Measurements from ENCODE around the gene AR. TPM values are rescaled to one million over a fixed set of nuclear protein-coding genes. Genes with fewer than 3 reads are reported as not detected.

The AR gene, protein sequence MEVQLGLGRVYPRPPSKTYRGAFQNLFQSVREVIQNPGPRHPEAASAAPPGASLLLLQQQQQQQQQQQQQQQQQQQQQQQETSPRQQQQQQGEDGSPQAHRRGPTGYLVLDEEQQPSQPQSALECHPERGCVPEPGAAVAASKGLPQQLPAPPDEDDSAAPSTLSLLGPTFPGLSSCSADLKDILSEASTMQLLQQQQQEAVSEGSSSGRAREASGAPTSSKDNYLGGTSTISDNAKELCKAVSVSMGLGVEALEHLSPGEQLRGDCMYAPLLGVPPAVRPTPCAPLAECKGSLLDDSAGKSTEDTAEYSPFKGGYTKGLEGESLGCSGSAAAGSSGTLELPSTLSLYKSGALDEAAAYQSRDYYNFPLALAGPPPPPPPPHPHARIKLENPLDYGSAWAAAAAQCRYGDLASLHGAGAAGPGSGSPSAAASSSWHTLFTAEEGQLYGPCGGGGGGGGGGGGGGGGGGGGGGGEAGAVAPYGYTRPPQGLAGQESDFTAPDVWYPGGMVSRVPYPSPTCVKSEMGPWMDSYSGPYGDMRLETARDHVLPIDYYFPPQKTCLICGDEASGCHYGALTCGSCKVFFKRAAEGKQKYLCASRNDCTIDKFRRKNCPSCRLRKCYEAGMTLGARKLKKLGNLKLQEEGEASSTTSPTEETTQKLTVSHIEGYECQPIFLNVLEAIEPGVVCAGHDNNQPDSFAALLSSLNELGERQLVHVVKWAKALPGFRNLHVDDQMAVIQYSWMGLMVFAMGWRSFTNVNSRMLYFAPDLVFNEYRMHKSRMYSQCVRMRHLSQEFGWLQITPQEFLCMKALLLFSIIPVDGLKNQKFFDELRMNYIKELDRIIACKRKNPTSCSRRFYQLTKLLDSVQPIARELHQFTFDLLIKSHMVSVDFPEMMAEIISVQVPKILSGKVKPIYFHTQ
- 10 to 100 TPM; 19.7 to 75.3 (median 46.9) TPM for total RNA-seq

GRCh38 chrX:67543818-67544217 lies at the start of gene AR:
Gene AR (plus strand): TSS chrX:67544021. CDS start chrX:67545147, 1,126 bp downstream.
- Histone ChIP-seq H3K27me3 (no peaks in the 10 kb centered on the region), H3K9me3 (no peaks in the 10 kb centered on the region), H3K27ac (peak within 1 kb of the TSS; percentile 87 to 93), H3K36me3 (no peaks in the 10 kb centered on the region), H3K4me1 (no peaks in the 10 kb centered on the region), H3K4me3 (peak within 1 kb of the TSS; percentile 45 to 57)
- peak; percentile 79 to 83 for DNase-seq
- TF ChIP-seq, protein P1, sequence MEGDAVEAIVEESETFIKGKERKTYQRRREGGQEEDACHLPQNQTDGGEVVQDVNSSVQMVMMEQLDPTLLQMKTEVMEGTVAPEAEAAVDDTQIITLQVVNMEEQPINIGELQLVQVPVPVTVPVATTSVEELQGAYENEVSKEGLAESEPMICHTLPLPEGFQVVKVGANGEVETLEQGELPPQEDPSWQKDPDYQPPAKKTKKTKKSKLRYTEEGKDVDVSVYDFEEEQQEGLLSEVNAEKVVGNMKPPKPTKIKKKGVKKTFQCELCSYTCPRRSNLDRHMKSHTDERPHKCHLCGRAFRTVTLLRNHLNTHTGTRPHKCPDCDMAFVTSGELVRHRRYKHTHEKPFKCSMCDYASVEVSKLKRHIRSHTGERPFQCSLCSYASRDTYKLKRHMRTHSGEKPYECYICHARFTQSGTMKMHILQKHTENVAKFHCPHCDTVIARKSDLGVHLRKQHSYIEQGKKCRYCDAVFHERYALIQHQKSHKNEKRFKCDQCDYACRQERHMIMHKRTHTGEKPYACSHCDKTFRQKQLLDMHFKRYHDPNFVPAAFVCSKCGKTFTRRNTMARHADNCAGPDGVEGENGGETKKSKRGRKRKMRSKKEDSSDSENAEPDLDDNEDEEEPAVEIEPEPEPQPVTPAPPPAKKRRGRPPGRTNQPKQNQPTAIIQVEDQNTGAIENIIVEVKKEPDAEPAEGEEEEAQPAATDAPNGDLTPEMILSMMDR (IDR thresholded peaks at IDR 0.05) = no peak
- TF ChIP-seq POLR2A (IDR thresholded peaks at IDR 0.05) = peak; percentile 46 to 63
- intact Hi-C loops (cut with DNase I; ENCODE audit: low total_unique reads) = no loop called here

DNA sequence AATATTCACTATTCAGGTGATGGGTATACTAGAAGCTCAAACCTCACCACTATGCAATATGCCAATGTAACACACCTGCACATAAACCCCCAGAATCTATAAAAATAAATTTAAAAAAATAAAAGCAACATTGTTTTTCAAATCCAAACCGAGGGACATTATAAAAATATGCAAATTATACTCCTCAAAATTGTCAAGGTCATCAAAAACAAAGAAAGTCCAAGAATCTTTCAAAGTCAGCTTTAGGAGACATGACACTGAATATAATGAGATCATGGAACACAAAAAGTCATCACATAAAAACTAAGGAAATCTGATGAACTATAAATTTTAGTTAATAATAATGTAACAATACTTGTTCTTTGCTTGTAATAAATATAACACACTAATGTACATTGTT lies 43.2 kb upstream of the AR start:
- Histone ChIP-seq H3K4me1 (no peaks in the 10 kb centered on the region), H3K4me3 (no peak overlapping the region), H3K27me3 (no peaks in the 10 kb centered on the region), H3K9me3 (no peaks in the 10 kb centered on the region), H3K27ac (no peak overlapping the region), H3K36me3 (no peaks in the 10 kb centered on the region)
- no peak for DNase-seq
- TF ChIP-seq, protein P1 (IDR thresholded peaks at IDR 0.05) = no peak
- no peak for TF ChIP-seq POLR2A (IDR thresholded peaks at IDR 0.05)
- intact Hi-C loops (cut with DNase I; ENCODE audit: low total_unique reads) = no loop called here

DNA sequence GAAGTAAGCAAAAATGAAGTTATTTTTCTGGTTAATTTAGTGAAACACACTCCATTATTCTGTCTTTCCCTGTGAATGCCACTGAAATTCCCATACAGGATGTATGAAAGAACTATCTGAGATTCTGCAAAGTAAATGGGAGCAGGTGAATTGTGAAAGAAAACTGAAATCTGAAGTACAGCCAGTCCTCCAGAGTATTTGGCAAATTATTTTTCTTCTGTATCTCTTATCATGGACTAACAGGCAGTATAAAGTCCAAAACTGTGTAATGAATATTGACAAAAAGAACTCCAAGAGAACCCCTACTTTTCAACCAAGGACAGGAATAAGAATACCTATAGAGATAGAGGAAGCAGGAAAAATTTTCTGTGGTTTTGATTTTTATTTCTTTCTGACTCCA lies 40.8 kb upstream of the AR start:
- no peaks in the 10 kb centered on the region for H3K4me1 ChIP-seq
- H3K4me3 ChIP-seq = no peak overlapping the region
- TF ChIP-seq POLR2A (IDR thresholded peaks at IDR 0.05) = no peak
- TF ChIP-seq, protein P1 (IDR thresholded peaks at IDR 0.05) = no peak
- no peak for DNase-seq
- intact Hi-C loops (cut with DNase I; ENCODE audit: low total_unique reads) = no loop called here
- H3K27me3 ChIP-seq = no peaks in the 10 kb centered on the region
- H3K9me3 ChIP-seq = no peaks in the 10 kb centered on the region
- H3K36me3 ChIP-seq = no peaks in the 10 kb centered on the region
- H3K27ac ChIP-seq = no peak overlapping the region

- no peak for TF ChIP-seq POLR2A (IDR thresholded peaks at IDR 0.05)
- Histone ChIP-seq H3K27ac (no peak overlapping the region), H3K36me3 (no peaks in the 10 kb centered on the region), H3K4me3 (no peak overlapping the region), H3K9me3 (no peaks in the 10 kb centered on the region), H3K4me1 (no peaks in the 10 kb centered on the region), H3K27me3 (no peaks in the 10 kb centered on the region)
- intact Hi-C loops (cut with DNase I; ENCODE audit: low total_unique reads) = no loop called here
- DNase-seq = no peak
Observed at GRCh38 chrX:67503453-67503852, 40.4 kb upstream of the AR start.

DNA sequence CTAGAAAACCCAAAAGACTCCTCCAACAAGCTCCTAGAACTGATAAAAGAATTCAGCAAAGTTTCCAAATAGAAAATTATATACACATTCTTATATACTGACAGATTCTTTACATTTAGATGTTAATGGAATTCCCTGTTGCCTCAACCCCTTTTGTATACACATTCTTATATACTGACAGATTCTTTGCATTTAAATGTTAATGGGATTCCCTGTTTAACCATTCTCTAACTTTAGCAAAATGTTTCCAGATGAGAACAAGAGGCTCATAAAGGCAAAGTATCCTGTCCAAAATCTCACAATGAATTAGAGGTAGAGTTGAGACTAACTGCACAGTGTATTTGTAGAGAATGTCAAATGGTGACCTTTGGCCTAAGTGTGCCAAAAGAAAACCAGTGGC lies 23.1 kb upstream of the AR start:
- Histone ChIP-seq H3K27ac (no peak overlapping the region), H3K27me3 (no peaks in the 10 kb centered on the region), H3K9me3 (peaks cover 0 to 4% of the 10 kb centered on the region in 2 donors), H3K36me3 (no peaks in the 10 kb centered on the region), H3K4me3 (no peak overlapping the region), H3K4me1 (no peaks in the 10 kb centered on the region)
- TF ChIP-seq, protein P1 (IDR thresholded peaks at IDR 0.05) = no peak
- TF ChIP-seq POLR2A (IDR thresholded peaks at IDR 0.05) = no peak
- intact Hi-C loops (cut with DNase I; ENCODE audit: low total_unique reads) = no loop called here
- DNase-seq = no peak
